ENCODE data around the gene SOBP.

SOBP gene

DNA sequence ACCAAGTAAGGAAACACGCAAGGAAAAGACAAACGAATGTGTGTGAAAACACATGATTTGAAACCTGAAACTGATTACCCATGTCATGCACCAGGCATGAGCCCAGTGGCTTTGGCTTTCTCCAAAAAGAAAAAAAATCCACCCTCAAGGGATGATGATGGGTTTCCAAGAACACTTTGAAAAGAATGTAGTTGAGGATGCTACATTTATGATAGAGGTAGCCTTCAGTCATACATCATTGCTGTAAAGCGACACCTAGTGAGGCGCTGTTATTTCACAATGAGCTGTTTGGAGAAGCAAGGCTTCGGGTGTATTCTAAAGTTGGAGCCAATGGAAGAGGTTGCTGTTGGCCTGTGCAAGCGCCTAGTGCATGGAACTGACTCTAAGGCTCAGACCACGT, 209.3 kb downstream of the SOBP start:
- DNase-seq: no peak

DNA sequence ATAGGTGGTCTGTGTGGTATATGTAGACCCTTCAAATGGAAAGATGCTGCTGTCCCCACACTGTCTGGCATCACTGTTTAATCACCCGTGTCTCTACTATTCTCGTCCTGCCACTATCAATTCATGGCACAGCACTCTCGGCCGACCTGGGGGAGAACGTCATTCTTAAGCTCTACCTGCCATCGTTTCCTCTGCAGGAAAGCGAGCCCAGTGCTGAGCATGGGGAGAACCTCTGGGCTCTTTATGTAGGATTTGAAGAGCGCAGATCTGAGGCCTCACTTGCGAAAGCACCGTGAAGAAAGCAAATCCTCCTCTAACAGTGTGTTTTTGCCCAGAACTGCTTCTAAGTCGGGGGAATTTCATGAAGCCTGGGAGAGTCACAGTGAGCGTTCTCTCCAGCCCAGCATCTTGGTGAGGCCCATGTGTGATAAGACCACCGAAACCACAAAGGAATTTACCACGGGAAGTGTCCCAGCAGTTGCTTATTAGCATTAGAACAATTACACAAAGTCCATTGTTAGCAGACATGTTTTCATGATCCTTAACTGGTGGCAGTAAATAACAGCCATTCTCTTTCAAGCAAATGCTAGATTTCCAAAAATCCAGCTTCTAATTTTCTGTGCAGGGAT, 209.9 kb downstream of the SOBP start:
- DNase-seq: no peak

DNA sequence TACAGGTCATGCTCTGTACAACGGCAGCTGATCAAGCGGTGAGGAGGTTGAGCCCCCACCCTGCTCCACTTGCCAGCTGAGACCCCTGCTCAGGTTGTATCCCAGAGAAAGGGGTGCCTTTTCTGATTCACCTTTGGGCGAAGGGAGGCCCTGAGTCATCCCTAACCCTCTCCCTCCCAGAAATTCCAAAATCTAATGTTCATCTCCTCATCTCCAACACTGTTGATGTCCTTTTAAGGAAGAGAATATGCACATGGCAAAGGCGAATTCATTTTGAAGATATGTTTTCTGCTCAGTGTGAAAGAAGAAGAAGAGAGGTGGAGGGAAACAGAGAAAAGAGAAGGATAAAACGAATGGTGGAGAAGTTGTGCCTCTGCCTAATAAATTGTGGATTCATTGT, 213.7 kb downstream of the SOBP start:
- DNase-seq: no peak

DNA sequence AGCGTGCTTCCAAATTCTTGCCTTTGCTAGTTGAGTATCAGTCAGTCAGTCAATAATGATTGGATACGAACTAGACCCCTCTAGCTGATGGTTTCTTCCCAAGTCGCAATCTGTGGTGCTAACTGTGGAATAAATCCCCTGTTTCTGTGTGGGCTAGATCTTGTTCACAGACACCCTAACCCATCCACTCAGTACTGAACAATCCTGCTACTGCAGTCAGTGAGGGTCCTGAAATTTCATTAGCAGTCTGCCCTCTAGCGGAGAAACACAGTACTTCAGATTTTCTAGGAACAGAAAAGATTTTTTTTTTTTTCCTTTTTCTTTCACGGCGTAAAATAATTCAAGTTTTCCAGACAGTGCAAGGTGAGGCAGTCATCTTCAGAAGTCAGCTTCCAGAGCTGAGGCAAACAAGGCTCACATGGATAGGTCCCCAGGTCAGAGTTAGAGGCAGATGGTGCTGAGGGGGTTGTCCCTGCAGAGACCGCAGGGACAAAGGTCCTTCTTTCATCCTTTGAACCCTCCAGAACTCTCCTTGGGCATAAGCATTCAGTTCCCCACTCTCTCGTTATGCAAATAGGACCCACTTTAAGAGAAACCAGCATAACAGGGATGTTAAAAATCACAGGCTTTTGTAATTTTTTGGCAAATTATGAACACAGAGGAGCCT, 214.6 kb downstream of the SOBP start:
- no peak for DNase-seq

DNA sequence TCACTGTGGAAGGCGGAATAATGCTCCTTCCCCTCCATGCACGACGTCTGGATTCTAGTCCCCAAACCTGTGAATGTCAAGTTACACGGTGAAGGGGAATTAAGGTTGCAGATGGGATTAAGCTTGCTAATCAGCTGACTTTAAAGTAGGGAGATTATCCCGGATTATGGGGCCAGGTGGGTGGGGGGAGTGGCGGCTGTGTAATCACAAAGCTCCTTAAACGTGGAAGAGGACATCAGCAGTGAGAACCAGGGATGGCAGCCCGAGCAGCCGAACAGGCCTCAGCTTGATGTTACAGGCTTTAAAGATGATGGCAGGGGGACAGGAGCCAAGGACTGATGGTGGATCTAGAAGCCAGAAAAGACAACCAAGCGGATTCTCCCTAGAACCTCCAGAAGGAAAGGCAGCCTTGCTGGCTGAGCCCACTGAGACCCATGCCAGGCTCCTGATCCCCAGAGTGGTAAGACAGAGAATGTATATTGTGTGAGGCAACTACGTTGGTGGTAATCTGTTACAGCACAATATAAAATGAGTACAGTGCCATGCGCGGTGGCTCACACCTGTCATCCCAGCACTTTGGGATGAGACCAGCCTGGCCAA, 216.7 kb downstream of the SOBP start:
- no peak for DNase-seq

DNA sequence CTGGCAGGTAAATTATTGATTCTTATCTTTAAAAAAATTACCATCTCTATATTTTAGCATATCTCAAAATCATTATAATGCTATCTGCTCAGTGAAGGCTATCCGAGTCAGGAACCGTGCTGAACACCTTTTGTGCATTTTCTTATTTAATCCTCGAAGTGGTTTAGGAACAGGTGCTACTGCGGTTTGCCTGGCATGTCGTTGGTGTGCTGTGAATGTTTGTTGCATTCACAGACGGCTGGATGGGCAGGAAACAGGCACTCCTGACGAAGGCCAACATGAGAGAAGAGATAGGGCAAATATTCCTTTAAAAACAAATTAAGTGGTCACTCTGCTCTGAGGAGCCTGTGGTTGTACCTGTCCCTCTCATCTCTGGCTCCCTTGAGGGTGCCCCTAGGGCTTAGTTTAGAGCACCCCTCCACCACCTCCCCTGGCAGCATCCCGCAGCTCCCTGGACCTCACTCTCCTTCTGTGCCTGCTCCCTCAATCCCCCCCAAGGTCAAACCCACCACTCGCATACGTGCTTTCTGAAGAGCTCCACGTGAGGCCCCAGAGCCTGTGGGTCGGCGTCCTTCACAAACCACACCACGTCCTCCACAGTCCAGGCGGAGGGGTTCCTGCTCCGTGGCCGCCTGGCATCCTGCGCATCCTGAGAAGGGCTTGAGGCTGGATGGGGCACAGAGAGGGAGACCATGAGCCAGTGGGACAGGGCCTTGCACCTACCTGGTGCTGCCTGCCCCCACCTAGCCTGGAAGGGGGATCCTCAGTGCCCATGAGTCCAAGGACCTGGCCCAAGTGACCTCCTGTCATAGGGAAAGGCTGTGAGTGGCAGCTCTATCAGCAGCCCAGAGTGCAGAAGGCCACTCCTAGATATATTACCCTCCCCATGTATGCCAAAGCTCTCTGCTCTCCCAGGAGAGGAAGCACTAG, 217.7 kb downstream of the SOBP start:
- no peak for DNase-seq

DNA sequence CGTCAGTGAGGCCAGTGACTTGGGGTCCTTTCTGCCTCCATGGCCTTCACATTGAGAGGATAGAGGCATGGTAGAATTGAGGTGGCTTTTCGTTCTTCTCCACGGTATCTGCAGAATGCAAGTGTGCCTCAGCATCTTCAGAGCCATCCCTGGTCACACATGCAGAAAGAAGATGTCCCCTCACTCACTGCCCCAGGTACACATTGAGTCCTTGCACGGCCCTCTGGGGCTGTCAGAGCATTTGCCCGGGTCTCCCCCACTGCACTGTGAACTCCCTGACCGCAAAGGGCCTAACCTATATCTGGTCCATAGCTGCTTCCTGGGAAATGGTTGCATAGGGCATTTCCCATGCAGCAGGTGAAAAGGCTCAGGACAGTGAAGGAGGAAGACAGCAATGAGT, 218.5 kb downstream of the SOBP start:
- no peak for DNase-seq

DNA sequence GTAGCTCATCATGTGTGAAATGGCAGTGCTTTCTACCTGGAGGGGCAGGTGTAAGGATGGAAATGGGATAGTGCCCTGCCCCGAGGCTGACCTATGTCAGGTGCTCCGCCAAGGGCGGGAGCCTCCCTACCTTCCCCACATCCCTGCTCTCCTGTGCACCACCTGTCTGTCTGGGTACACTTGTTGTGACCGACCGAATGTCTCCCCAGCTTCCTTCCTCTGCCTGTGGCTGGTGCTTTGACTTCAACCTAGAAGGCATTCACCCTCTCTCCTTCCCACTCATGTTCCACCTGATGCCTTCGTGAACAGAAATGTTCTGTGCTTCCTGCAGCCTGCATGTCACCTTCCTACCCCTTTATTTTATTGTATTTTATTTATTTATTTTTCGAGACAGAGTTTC, 219.4 kb downstream of the SOBP start:
- peak; percentile 23 for DNase-seq
